PC-9 (cell line): ENCODE data around the gene PPP1R18.

Experiments used
- CTCF ChIP-seq: fragments of 200-600 bp; sonication (generic); conservative IDR thresholded peaks from 2 replicates; pipeline ENCODE4 v1.6.1; 2017; ENCODE audit warnings: mixed run types, antibody characterized with exemption, mild to moderate bottlenecking, moderate library complexity
- EZH2 ChIP-seq: fragments of 200-600 bp; sonication (generic); IDR thresholded peaks from 2 replicates; pipeline ENCODE4 v1.8.0; 2017; ENCODE audit warnings: antibody characterized with exemption, low read depth

- TF ChIP-seq CTCF (no peak), EZH2 (no peak)
These were observed 49.3 kb upstream of the PPP1R18 start for GRCh38 chr6:30735668-30736314.
